OCI-LY1 (cell line): Measurements from ENCODE around the gene STAM2.

Source experiments
- EZH2 ChIP-seq: fragments of 200-600 bp; sonication (generic), shearing (Covaris generic); IDR thresholded peaks from 2 replicates; pipeline ENCODE4 v1.8.0; 2017; ENCODE audit warnings: borderline replicate concordance, mixed run types, mild to moderate bottlenecking, antibody characterized with exemption, low read length, moderate library complexity, mixed read lengths
- TF ChIP-seq, protein P1 (sequence below): fragments of 200-600 bp; sonication (generic), shearing (Covaris generic); IDR thresholded peaks from 2 replicates; pipeline ENCODE4 v1.5.1; 2017; ENCODE audit warnings: mild to moderate bottlenecking, antibody characterized with exemption, low read length, moderate library complexity, mixed read lengths

GRCh38 chr2:152089238-152089637, 86.3 kb downstream of the STAM2 start:
- TF ChIP-seq, protein P1, sequence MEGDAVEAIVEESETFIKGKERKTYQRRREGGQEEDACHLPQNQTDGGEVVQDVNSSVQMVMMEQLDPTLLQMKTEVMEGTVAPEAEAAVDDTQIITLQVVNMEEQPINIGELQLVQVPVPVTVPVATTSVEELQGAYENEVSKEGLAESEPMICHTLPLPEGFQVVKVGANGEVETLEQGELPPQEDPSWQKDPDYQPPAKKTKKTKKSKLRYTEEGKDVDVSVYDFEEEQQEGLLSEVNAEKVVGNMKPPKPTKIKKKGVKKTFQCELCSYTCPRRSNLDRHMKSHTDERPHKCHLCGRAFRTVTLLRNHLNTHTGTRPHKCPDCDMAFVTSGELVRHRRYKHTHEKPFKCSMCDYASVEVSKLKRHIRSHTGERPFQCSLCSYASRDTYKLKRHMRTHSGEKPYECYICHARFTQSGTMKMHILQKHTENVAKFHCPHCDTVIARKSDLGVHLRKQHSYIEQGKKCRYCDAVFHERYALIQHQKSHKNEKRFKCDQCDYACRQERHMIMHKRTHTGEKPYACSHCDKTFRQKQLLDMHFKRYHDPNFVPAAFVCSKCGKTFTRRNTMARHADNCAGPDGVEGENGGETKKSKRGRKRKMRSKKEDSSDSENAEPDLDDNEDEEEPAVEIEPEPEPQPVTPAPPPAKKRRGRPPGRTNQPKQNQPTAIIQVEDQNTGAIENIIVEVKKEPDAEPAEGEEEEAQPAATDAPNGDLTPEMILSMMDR, result no peak
- no peak for TF ChIP-seq EZH2
